Mesendoderm (in vitro differentiated cells): ENCODE results near the gene VAMP1.
A peak's percentile ranks its signal among the peaks of the same experiment; 100 is the strongest.

Experiments
- DNase-seq: peaks from one replicate; pipeline ENCODE4 v3.0.0; 2013
- H2AK5ac ChIP-seq: 2 replicates; pipeline ENCODE4 v1.6.1; 2013; ENCODE audit warnings: low read length, inconsistent platforms
- H2BK120ac ChIP-seq: 2 replicates; pipeline ENCODE4 v1.6.1; 2013; ENCODE audit warnings: low read depth, mild to moderate bottlenecking, low read length, moderate library complexity, mixed read lengths
- H2BK15ac ChIP-seq: replicated peaks from 2 replicates; pipeline ENCODE4 v1.6.1; 2013; ENCODE audit warnings: low read depth, mild to moderate bottlenecking, moderate library complexity
- H2BK5ac ChIP-seq: 2 replicates; pipeline ENCODE4 v1.6.1; 2013; ENCODE audit warnings: low read length, inconsistent platforms
- H3K18ac ChIP-seq: 2 replicates; pipeline ENCODE4 v1.6.1; 2013; ENCODE audit warnings: mild to moderate bottlenecking, low read length, mixed read lengths
- H3K23ac ChIP-seq: one replicate; pipeline ENCODE4 v1.6.1; 2013; ENCODE audit warnings: low read length
- H3K27ac ChIP-seq: 2 replicates; pipeline ENCODE4 v1.5.1; 2013; ENCODE audit warnings: low read depth, mild to moderate bottlenecking, inconsistent platforms, low read length, moderate library complexity
- H3K27me3 ChIP-seq: 2 replicates; pipeline ENCODE4 v1.6.1; 2013; ENCODE audit warnings: low read length, control low read depth, mild to moderate bottlenecking, inconsistent platforms; ENCODE audit not compliant: insufficient read depth, poor library complexity
- H3K36me3 ChIP-seq: 2 replicates; pipeline ENCODE4 v1.6.1; 2013; ENCODE audit warnings: low read length, inconsistent platforms; ENCODE audit not compliant: control insufficient read depth, insufficient read depth
- H3K4ac ChIP-seq: one replicate; pipeline ENCODE4 v1.6.1; 2013; ENCODE audit warnings: low read depth, mild to moderate bottlenecking, low read length, moderate library complexity
- H3K4me1 ChIP-seq: 2 replicates; pipeline ENCODE4 v1.6.1; 2013; ENCODE audit warnings: low read depth, low read length, inconsistent platforms; ENCODE audit not compliant: control insufficient read depth
- H3K4me2 ChIP-seq: 2 replicates; pipeline ENCODE4 v1.6.1; 2013; ENCODE audit warnings: low read length
- H3K4me3 ChIP-seq: 2 replicates; pipeline ENCODE4 v1.5.1; 2013; ENCODE audit warnings: mild to moderate bottlenecking, low read length
- H3K56ac ChIP-seq: one replicate; pipeline ENCODE4 v1.6.1; 2013; ENCODE audit warnings: low read length
- H3K79me1 ChIP-seq: 2 replicates; pipeline ENCODE4 v1.6.1; 2013; ENCODE audit warnings: low read length, inconsistent platforms
- H3K79me2 ChIP-seq: 2 replicates; pipeline ENCODE4 v1.6.1; 2013; ENCODE audit warnings: mild to moderate bottlenecking, low read length; ENCODE audit not compliant: control insufficient read depth, insufficient read depth
- H3K9ac ChIP-seq: 2 replicates; pipeline ENCODE4 v1.6.1; 2013; ENCODE audit warnings: low read length, inconsistent platforms
- H4K5ac ChIP-seq: one replicate; pipeline ENCODE4 v1.6.1; 2013; ENCODE audit warnings: low read length
- H4K8ac ChIP-seq: one replicate; pipeline ENCODE4 v1.6.1; 2013; ENCODE audit warnings: low read depth, mild to moderate bottlenecking, control low read depth, low read length, moderate library complexity
- WGBS: extraction: QIAGEN DNeasy Blood & Tissue Kit; methylation state at CpG from one replicate; pipeline ENCODE4 v1.1.7; 2013; ENCODE audit warnings: low lambda C conversion rate, missing lambda C conversion rate; ENCODE audit not compliant: insufficient coverage; ENCODE audit errors: extremely low coverage; 5-methylcytosine and 5-hydroxymethylcytosine counted together

VAMP1 gene

DNA sequence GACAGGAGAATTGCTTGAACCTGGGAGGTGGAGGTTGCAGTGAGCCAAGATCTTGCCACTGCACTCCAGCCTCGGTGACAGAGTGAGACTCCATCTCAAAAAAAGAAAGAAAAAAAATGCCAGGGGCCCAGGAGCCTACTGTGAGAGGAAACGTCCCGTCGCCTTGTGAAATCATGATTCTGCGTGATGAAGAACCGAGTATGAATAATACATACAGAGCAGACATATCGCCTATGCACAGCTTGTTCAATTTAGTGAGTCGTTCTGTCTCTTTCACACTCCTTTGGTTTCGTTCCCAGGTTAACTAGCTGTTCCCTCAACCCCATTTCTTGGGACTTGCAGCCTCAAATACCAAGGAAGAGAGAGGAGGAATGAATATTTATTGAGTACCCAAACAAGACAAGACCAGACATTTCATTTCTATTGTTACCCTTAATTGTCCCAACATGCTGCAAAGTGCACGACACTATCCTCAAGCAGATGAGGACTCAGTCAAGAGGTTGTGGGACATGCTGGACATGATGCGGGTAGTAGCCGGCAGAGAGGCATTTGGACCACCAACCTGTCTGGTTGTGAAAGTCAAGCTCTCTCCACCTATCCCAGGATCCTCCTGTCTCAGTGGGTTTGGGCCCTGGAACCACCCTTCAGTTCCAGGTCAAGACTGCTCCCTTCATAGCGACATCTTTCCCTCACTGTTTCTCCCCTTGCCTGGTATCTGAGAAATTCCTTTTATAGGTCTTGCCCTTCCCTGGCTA, 34.3 kb downstream of the VAMP1 start:
- no peak for DNase-seq
- H3K79me1 ChIP-seq, result no peaks in the 10 kb centered on the region
- no peak overlapping the region for H3K4me2 ChIP-seq
- no CpG with 5 or more reads among the region's 13 CpGs for WGBS
- H3K79me2 ChIP-seq, result no peaks in the 10 kb centered on the region
- no peak overlapping the region for H3K23ac ChIP-seq
- no peak overlapping the region for H4K5ac ChIP-seq
- H2BK15ac ChIP-seq, result no peak overlapping the region
- H3K56ac ChIP-seq, result no peak overlapping the region
- no peak overlapping the region for H3K4me3 ChIP-seq
- H3K18ac ChIP-seq, result no peak overlapping the region
- no peak overlapping the region for H2BK120ac ChIP-seq
- no peaks in the 10 kb centered on the region for H3K4me1 ChIP-seq
- H2BK5ac ChIP-seq, result no peak overlapping the region
- H3K27me3 ChIP-seq, result no peaks in the 10 kb centered on the region
- H3K27ac ChIP-seq, result no peak overlapping the region
- no peak overlapping the region for H2AK5ac ChIP-seq
- H3K4ac ChIP-seq, result no peak overlapping the region
- no peak overlapping the region for H4K8ac ChIP-seq
- H3K9ac ChIP-seq, result no peak overlapping the region
- H3K36me3 ChIP-seq, result no peaks in the 10 kb centered on the region

DNA sequence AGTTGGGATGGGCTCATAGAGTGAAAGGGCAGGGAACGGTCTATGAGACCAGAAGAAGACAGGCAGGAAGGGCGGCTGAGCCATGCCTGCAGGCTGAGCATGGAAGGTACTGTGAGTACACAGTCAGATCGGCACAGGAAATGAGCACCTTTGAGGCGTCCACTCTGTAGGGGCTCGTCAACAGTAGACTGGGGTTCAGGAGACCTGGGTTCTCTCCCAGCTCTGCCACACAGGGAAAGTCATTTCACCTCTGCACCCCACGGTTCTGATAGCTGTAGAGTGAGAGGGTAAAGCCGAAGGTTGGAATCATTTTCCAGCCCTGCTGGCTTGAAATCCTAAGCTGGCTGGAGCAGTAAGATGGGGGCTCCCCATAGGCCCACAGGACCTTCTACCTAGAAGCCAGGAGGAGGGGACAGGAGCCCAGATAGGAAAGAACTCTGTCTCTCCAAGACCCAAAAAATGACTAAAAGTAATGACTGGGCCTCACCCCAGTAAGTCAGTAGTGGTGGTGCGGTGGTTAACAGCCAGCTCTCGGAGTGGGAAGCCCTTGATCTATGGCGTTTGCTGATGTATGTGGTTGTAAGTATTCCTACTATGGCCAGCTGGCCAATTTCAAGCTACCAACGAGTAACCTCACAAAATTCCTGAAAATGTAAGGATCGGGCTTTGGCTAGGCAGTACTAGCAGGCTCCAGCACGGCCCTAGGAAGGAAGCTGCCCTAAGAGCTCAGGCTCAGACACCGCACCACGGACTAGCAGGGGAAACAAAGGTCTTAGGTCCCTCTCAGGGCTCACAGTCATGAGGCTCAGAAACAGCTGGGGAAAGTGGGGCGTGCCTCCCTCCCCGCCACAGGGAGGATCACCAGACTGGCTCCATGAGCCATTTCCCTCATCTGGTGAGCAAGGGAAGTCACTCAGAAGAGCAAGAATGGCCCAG, 36.0 kb downstream of the VAMP1 start:
- Histone ChIP-seq H3K4me3 (no peak overlapping the region), H3K18ac (no peak overlapping the region), H3K56ac (no peak overlapping the region), H3K4me1 (no peaks in the 10 kb centered on the region), H4K5ac (no peak overlapping the region), H2AK5ac (no peak overlapping the region), H3K36me3 (no peaks in the 10 kb centered on the region), H3K79me1 (no peaks in the 10 kb centered on the region), H3K27ac (no peak overlapping the region), H2BK120ac (no peak overlapping the region), H3K27me3 (no peaks in the 10 kb centered on the region), H2BK15ac (no peak overlapping the region), H3K23ac (no peak overlapping the region), H3K9ac (no peak overlapping the region), H4K8ac (no peak overlapping the region), H3K4me2 (no peak overlapping the region), H3K79me2 (no peaks in the 10 kb centered on the region), H3K4ac (peak overlapping the region; percentile 60), H2BK5ac (no peak overlapping the region)
- DNase-seq, result no peak
- WGBS, result no CpG with 5 or more reads among the region's 17 CpGs

DNA sequence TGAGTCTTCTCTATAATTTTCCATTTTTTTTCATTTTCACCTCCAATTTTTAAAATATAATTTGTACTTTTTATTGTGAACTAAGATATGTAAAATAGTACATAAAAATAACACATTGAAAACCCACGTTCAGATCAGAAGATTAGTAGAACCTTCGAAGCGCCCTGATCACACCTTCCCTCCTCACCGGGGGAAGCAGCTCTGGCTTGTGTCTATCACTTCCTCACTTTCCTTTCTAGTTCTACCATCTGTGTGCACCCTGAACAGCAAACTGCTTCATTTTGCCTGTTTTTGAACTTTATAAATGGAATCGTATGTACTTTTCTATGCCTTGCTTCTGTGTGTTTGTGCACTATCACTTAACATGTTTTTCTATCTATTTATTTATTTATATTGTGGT, 37.5 kb downstream of the VAMP1 start:
- Histone ChIP-seq H3K27ac (no peak overlapping the region), H3K4me2 (no peak overlapping the region), H3K23ac (no peak overlapping the region), H3K27me3 (no peaks in the 10 kb centered on the region), H3K79me2 (no peaks in the 10 kb centered on the region), H3K4ac (no peak overlapping the region), H3K18ac (no peak overlapping the region), H3K36me3 (no peaks in the 10 kb centered on the region), H2BK15ac (no peak overlapping the region), H4K5ac (no peak overlapping the region), H4K8ac (no peak overlapping the region), H3K9ac (no peak overlapping the region), H2AK5ac (no peak overlapping the region), H3K4me3 (no peak overlapping the region), H3K79me1 (no peaks in the 10 kb centered on the region), H2BK5ac (no peak overlapping the region), H3K56ac (no peak overlapping the region), H2BK120ac (no peak overlapping the region), H3K4me1 (no peaks in the 10 kb centered on the region)
- WGBS, result no CpG with 5 or more reads among the region's 5 CpGs
- DNase-seq, result no peak

DNA sequence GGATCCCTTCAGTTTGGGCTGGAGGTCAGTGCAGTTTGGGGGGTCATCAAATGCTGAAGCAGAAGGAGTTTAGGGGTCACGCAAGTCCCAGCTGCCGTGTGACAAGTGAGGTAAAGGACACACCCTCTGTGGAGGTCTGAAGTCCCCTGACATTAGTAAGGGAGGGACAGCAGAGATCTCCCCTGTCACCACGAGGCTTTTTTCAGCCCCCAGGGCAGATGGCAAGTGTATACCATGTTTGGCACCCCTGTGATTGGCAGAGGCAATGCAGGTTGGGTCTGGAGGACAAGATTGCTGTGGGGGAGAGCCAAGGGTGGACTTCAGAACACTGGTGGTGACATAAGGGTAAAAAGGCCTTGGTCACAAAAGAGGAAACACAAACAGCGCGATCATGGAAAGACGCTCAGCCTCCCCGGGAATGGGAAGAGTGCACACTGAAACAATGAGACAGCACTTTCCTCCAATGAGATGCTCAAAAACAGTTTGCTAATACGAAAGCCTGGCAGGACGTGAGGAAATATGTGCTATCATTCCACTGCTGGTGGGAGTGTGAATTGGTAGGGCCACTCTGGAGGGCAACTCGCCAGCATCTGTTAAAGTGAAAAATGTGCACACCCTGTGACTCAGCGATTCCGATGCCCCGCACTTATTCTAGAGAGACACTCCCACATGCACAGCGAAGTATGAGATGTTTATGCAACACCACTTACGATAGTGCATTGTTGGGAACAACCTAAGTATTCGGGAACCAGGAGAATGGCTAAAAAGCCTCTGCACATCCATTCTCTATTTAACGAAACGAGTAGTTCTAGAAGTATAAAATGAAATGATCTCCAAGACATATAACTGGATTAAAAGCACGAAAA, 40.1 kb downstream of the VAMP1 start:
- Histone ChIP-seq H3K27me3 (no peaks in the 10 kb centered on the region), H2BK120ac (no peak overlapping the region), H2BK15ac (no peak overlapping the region), H3K79me1 (no peaks in the 10 kb centered on the region), H3K4ac (no peak overlapping the region), H3K23ac (no peak overlapping the region), H2BK5ac (no peak overlapping the region), H3K18ac (no peak overlapping the region), H3K4me2 (no peak overlapping the region), H3K4me1 (no peaks in the 10 kb centered on the region), H4K5ac (no peak overlapping the region), H3K4me3 (no peak overlapping the region), H3K36me3 (no peaks in the 10 kb centered on the region), H2AK5ac (no peak overlapping the region), H3K56ac (peak overlapping the region; percentile 27), H3K9ac (no peak overlapping the region), H4K8ac (no peak overlapping the region), H3K79me2 (no peaks in the 10 kb centered on the region), H3K27ac (no peak overlapping the region)
- DNase-seq, result no peak
- no CpG with 5 or more reads among the region's 19 CpGs for WGBS

DNA sequence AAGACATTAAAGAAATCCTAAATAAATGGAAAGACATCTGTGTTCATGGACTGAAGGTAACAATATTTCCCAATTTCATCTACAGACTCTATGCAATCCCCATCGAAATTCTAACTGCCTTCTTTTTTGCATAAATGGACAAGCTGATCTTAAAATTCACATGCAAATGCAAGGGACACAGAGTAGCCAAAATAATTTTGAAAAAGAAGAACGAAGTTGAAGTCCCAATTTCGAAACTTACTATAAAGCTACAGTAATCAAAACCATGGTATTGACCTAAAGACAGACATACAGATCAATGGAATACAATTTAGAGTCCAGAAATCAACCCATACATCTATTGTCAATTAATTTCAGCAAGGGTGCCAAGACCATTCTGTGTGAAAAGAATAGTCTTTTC, 42.2 kb downstream of the VAMP1 start:
- no peak overlapping the region for H3K4me2 ChIP-seq
- no peak overlapping the region for H4K8ac ChIP-seq
- H3K27ac ChIP-seq, result no peak overlapping the region
- H3K4ac ChIP-seq, result no peak overlapping the region
- H3K9ac ChIP-seq, result no peak overlapping the region
- no peaks in the 10 kb centered on the region for H3K4me1 ChIP-seq
- H2BK5ac ChIP-seq, result no peak overlapping the region
- H2BK120ac ChIP-seq, result no peak overlapping the region
- no peak overlapping the region for H3K18ac ChIP-seq
- H3K23ac ChIP-seq, result no peak overlapping the region
- no peak for DNase-seq
- no peaks in the 10 kb centered on the region for H3K79me2 ChIP-seq
- no peak overlapping the region for H4K5ac ChIP-seq
- no CpG with 5 or more reads among the region's 3 CpGs for WGBS
- no peak overlapping the region for H2BK15ac ChIP-seq
- no peaks in the 10 kb centered on the region for H3K27me3 ChIP-seq
- H3K4me3 ChIP-seq, result no peak overlapping the region
- no peaks in the 10 kb centered on the region for H3K36me3 ChIP-seq
- H3K56ac ChIP-seq, result no peak overlapping the region
- H3K79me1 ChIP-seq, result no peaks in the 10 kb centered on the region
- H2AK5ac ChIP-seq, result no peak overlapping the region
